Right kidney (tissue), 1 donor: ENCODE results near the gene SSTR5.
A peak's percentile ranks its signal among the peaks of the same experiment; 100 is the strongest.

Experiments
- DNase-seq: peaks from one replicate; pipeline ENCODE4 v3.0.0-alpha.2; 2016

SSTR5 gene

DNA sequence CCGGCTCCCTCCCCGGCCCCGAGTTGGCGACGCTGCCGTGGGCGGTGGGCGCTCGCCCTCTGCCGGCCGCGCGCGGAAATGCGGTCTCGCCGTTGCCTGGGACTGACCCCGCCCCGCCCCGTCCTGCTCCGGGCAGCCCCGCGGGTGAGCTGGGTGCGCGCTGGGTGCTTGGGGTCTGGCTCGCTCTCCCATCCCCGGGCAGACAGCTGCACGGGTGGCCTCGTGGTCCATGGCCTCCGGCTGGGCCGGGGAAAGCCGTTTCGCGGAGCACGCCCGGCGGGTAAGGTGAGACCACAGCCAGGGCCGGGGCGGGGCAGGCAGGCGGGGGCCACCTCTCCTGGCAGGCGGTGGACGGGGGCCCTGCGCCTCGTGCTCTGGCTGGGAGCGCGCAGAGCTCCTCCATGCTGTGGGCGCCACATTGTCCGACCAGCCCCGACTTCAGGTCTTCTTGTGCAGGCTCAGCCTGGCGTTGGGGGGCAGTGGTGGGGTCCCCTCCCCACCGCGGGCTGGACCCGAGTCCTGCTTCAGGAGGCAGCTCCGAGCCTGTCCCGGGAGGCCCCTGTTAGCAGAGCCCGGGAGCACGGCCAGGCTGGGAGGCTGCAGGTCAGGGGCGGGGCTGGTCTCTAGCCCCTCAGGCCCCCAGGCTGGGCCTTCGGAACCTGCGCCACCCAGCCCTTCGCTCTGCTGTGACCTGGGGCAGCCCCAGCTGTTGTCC, 30.5 kb downstream of the SSTR5 start:
- DNase-seq, result peak; percentile 69

DNA sequence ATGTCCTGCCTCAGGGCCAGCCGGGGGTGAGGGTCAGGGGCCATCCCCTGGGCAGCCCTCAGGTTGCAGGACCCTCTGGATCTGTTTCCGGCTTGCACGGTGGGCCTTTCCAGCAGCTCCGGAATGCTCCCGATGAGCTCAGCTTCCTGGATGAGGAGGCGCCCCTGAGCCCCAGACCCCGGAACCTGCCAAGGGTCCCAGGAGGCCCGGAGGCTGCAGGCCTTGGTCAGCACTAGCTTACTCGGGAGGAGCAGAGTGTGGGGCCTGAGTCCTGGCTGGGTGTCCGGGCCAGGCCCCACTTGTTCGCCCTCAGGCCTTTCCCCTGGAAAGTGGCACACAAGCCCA, 31.1 kb downstream of the SSTR5 start:
- no peak for DNase-seq

DNA sequence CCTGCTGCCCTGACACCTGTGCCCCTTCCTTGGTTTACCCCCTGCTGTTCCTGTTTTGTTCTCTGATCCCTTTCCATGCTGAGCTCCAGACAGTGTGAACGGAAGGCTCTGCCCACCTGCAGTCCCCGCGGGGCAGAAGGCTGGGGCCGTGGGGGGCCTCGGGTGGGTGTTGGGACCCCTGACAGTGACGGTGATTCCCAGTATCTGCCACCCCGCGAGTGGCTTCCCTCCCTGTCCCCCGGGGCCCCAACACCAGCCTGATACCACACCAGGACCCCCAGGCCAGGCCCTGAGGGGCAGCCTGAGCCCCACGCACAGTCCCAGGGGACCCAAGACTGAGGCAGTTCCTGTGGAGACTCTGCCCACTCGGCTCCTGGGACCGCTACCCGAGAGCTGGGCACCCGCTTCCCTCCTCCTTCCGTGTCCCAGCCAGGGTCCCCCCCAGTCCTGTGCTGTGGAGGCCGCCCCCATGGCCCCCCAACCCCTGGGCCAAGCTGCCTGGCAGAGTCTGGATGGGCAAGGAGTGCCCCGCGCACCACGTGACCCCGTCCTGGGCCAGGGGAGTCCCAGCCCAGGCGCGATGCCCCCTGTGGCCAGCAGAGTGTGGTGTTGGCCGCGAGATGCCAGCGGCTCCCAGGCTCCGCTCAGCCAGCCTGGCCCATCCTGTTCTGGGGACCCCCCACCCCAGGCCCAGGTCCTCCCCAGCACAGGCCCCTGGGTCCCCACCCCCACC, 33.5 kb downstream of the SSTR5 start:
- DNase-seq, result no peak

DNA sequence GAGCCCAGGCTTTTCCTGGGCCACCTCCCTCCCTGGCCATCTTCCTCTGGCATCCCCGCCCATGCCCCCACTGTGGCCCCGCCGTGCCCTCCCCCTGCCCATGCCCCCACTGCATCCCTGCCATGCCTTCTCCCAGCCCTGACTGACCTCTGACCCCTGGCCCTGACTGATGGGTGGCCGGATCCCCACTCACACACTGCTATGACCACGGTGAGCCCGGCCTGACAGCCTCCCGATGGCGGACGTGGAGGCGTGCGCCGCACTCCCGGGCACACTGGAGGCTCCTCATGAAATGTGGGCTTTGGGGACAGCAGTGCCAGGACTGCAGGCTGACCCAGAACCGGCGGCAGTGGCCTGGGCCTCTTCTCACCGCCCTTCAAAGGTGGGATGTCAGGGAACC, 34.1 kb downstream of the SSTR5 start:
- DNase-seq, result no peak

DNA sequence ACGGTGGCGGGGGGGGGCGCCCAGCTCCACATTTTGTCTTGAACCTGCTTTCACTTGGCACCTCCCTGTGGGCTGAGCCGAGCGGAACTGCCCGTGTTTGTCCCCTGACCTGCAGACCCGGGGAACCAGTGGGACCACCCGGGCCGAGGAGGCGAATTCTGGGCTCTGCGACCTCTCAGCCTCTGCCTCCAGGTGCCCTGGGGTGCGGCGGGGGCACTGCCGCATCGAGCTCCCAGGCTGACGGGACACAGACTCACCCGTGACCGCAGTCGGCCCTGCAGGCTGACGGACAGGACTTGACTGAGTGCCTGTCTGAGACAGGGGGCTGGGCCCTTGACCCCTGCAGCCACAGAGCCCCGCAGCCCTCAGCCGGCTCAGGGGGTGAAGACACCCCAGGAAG, 34.6 kb downstream of the SSTR5 start:
- no peak for DNase-seq

DNA sequence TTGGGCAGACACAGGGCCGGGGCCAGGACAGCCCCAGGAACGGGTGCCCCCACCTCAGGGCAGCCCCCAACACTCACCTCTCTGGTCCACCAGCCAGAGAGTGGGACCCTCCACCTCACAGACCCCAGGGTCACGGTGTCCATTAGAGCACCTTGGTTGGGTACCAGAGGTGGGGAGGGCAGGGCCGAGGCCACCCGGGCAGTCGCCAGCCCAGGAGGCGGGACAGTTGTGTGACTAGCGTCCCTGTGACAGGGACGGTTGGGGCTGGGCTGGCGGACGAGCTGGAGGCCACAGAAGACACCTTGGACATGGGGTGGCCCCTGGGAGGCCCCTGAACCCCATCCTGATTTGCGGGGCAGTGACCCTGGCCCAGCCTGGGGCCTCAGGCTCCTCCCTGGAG, 35.2 kb downstream of the SSTR5 start:
- DNase-seq, result no peak

DNA sequence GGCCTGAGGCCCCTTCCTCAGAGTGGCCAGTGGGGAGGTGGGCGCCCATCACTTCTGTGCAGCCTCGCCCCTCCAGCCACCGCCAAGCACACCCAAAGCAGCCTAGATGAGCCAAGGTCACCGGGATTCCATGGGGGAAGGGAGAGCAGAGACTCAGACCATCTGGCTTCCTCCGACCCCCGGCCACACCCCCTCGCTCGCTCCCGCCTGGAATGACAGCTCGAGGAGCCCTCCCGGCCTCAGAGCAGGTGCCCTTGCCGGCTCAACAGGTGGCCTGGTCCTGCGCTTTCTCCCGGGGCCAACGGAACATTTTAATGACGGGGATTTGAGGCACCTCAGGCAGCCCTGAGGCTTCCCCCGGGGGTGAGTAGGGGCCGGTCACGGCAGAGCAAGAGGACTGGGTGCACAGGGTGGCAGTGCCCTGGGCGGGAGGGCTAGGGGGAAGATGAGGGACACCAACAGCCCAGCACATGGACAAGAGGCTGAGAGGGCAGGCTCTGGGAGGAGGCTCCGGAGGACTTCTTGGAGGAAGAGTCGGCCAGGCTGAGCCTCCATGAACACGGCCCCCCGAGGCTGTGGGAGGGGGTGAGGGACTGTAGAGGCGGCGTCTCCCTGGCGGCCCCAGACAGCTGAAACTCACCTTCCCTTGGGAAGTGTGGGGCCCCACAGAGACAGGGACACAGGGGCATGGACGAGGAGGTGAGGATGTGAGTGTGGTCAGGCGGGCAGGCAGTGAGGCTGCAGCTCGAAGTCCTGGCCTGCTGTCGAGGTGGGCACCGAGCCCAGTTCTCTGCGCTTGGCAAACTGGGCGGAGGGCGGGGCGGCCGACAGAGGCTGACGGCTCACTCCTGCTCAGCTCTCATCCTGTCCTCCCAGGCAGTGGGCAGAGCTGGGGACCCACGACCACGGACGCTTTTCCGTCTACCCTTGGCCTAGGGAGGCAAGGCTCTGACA, 36.0 kb downstream of the SSTR5 start:
- DNase-seq, result no peak

DNA sequence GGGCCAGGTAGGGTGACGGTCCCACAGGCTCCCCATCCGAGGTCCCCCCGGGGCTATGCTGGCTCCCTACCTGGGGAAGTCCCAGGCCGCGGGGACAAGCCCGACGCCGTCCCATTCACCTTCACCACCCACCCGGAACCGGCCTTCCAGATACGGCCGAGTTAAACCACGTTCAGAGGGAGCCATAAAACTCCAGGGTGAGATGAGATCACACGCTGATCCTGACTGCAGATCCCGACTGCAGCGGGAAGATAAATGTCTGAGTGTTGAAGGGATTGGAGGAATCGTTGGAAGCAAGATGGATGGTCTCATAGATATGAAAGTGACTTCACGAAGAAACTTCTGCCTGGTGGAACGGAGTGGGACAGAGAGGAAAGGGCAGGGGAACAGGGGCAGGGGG, 37.1 kb downstream of the SSTR5 start:
- no peak for DNase-seq

DNA sequence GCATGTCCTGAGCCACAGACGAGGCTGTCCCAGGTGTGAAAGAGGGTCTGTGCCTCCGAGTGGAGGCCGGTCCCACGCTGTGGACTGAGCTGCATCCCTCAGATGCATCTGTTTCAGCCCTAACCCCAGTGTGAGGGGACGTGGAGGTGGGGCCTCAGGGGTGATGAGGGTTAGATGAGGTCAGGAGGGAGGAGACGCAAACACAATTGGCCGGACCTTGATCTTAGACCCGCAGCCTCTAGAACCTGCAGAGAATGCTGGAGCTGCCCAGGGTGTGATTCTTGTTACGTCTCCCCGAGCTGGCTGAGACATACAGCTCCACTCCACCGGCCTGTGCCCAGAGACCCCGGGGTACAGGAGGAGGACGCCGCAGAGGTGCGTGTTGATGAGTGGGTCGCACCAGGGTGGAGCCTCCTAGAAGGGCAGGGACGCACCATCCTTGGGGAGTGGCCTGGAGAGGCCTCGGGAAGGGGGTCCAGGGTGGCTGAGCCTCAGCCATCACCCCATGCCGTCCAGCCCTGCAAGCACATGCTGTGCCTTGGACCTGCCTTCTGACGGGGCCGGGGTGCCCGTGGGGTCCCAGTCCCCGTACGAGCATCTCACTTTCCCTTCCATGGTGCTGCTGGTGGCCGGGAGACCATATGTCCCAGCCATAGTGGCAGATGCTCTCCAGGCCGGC, 40.1 kb downstream of the SSTR5 start:
- no peak for DNase-seq

DNA sequence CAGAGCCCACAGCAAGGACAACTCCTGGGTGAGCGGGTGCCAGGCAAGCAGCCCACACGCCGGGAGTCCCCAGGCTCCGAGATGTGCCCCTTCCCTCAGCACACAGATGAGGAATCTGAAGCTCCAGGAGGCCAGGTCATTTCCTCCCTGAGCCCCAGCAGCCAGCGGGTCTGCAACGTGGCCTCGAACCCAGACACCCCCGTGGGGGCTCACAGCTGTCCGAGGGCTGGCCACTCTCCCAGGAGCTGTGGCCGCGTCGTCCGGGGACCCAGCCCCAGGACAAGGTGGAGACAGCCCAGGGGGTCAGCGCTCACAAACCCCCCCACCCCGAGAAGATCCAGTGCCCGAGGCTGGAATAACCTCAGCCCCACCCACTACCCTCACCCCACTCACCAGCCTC, 40.9 kb downstream of the SSTR5 start:
- DNase-seq, result no peak

DNA sequence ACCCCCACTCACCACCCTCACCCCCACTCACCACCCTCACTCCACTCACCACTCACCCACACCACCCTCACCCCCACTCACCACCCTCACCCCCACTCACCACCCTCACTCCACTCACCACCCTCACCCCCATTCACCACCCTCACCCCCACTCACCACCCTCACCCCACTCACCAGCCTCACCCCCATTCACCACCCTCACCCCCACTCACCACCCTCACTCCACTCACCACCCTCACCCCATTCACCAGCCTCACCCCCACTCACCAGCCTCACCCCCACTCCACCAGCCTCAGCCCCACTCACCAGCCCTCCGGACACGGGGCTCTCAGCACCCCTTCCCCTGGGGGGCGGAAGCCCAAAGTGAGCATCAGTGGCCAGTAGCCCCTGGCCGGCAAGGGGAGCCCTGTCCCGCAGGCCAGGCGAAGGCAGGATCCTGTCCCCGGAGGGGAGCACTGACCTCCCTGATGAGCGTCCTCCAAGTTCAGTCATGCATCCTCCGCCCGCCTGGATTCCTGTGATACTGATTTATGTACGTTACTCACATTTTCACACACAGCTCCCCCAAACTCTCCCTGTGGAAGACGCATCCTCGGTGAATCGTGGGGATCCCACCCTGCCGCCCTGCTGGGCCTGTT, 41.5 kb downstream of the SSTR5 start:
- DNase-seq, result no peak

DNA sequence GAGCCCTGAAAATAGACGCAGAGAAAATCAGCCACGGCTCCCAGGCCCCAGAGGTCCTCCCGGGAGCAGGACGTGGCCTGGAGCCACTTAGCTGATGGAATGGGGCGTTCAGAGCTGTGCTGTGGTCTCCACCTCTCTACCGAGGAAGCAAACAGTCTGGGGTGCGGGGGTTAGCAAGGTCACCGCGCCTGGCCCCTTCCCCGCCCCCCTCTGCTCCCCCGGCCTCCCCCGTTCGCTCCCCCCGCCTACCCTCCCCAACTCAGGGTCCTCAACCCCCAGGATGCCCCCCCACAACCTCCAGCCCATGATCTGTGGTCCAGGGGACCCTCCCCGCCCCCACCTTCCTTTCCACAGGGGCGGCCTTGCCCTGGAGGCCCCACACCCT, 44.1 kb downstream of the SSTR5 start:
- DNase-seq, result no peak

DNA sequence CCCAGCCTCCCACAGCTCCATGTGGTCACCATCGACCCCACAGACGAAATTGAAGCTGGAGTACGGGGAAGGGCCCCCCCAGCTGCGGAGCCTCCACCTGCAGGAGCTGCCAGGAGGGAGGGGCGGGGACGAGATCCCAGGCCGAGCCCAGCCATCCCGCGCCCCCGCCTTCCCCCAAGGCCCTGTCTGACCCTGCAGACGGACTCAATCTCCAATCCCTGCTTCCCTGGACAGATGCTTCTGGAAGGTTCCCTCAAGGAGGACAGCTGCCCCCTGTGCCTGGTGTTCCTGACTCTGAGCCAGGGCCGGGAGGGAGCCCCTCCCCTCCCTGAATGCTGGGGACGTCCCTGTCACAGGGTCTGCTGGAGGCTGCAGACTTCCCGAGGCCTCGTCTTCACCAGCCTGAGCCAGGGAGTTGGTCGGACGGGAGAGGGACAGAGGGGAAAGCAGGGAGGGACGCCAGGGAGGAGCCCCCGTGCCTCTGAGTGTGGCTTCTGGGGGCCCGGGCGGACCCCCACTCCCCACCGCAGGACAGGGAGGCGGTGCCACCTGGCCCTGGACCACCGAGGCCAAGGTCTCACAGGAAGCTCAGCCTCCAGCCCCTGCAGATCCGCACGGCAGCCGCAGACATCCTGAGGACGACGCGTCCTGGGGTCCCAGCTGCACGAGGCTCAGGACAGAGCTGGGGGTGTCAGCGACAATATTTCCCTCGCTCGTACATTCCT, 44.8 kb downstream of the SSTR5 start:
- DNase-seq, result no peak

DNA sequence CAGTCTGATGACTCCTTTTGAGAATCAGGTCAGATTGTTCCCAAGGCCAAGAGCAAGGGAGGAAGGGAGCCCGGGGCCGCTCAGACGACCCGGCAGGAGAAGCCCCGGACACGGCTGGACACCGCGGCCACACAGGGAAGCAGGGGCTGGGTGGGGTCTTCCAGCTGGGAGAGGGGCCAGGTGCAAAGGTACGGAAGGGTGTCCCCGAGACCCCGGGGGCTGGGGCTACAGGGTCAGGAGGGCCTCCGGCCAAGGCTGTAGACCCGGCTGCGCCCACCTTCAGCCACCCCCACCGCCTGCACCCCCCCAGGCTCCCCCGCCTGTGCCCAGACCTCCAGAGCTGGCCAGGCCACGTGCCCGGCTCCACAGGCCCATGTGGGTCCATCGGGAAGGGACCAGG, 45.4 kb downstream of the SSTR5 start:
- DNase-seq, result no peak

DNA sequence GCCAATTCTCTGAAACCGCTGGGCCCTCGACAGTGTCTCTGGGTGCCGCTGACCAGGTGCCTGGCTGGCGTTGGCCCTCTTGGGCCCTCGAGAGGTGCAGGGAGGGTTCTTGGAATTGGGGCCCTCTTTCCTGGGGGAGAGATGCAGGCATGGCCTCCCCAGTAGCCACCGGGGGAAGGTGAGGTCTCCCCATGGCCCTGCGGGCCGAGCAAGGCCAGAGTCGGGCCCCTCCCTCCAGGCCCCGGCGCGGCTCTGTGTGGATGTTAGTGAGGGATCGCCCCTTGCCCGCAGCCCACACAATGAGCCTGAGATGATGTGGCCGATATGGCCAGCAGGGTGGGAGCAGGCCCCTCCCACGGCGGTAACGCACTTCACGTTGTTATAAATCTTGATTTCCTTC, 46.6 kb downstream of the SSTR5 start:
- DNase-seq, result no peak

DNA sequence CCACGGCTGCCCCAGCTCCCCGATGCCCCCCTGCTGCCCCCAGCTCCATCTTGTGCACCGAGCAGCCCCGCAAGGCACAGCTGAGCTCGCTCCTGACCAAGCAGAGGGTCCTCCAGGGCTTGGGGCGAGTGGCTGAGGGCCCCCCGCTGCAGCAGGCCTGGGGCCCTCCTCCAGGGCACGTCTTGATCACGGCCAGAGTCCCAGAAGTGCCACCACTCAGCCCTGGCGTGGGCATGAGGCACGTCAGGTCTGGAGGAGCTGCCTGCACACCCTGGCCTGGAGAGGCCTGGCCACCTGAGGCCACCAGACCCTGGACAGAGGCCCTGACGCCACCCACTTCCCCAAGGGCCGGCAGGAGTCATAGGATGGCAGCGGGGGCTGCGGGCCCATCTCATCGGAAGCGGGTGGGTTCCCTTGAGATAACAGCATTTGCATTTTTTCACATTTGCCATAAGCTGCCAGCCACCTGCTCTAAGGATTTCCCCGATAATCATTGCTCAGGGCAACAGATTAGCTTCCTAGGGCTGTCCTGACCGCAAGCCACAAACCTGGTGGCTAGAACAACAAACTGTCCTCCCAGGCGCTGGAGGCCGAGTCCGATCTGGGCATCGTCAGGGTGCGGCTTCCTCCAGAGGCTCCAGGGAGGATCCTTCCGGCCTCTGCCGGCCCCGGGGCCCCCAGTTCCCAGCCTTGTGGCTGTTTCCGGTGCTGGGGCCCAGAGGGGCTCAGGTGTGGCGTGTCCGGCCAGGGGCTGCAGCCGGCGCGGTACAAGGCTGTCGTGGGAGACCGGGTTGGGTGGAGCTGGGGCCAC, 47.4 kb downstream of the SSTR5 start:
- no peak for DNase-seq

DNA sequence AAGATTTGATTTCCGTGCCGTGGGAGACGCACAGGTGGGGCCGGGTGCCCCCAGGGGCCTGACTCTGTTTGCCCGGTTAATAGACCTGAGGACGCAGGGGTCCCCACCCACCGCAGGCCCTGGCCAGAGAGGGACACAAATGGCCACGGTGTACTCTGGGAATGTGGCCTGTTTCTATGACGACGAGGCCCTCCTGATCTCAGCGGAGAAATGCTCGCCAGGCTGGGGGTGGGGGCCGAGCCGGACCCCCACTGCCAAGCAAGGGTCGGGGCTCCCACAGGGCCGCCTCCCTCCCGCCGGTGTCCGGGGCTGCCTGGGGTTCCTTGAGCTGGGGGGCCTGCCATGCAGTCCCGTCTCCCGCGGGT, 48.0 kb downstream of the SSTR5 start:
- DNase-seq, result no peak

DNA sequence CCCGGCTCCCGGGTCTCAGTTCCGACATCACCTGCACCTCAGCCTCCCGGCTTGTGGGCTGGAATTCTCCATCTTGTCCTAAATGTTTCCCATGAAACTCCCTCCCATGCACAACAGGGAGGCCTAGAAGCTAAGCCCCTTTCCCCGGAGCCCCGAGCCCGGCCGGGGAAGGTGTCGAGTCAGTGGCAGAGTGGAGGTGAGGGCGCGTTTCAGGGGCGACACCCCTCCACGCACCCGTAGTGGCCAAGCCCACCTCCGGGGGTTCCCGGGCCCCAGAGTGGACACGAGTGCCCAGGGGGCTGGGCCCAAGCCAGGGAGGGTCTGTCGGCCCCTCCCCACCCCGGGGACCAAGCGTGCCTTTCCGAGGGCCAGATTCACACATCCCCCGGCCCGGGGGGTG, 48.5 kb downstream of the SSTR5 start:
- DNase-seq, result no peak

DNA sequence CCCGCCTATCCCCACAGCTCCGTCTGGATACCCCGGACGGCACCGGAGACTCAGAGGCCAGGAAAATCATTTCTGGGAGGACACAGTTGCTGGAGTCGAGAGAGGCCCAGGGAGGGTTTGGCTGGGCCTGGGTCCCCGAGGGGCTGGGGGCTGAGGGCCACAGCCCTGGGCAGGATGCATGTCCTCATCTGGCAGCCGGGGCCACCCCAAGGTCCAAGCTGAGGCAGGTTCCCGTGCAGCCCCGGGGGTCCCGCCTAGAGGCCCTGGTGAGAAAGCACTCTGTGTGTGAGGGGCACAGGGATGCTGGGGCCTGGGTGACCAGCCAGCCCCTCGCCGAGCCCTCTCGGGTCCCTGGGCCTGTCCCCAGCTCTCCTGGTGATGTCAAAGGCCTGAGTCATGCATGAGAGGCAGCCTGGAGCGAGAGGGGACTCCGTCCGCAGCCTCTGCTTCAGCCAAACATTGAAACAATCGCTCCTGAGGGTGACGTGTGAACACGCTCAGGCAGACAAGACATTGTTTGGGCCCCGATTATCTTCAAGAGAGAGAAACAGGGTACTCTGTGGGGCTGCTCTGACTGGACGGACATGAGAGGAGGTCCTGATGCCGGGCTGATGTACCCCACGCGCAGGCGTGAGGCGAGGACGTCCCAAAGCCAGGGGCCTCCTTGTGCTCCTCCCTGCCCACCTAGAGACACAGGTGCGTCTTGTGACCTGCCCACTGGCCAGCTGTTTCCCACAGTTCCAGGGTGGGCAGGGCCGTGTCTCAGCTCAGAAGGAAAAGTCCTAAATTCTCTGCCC, 49.3 kb downstream of the SSTR5 start:
- no peak for DNase-seq

DNA sequence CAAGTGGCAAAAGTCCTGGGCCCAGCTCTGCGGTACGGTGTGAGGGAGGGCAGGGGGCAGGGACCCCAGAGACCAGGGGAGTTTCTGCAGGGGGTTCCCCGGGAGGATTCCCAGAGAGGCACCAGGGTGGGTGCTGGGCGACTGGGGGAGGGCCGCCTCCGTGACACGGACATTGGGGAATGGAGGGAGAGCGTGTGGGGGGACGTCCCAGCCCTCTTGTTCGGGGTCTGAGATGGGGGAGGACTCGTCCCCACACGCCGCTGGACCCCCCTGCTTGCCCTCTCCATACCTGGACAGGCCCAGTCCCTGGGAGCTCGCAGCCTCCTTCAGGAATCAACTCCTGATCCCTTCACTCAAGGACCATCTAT, 49.8 kb downstream of the SSTR5 start:
- no peak for DNase-seq
